Fibroblast of lung (primary cell): Measurements from ENCODE around the gene ARFIP2. TPM values are rescaled to one million over a fixed set of nuclear protein-coding genes. Genes with fewer than 3 reads are reported as not detected.

Source experiments
- DNase-seq, 2 donors: peaks; one replicate each; pipeline versions ENCODE4 v3.0.0 to v3.0.0-alpha.2; 2010; ENCODE audit warnings: low read depth in 2 of 2
- H2AFZ ChIP-seq: 2 replicates; pipeline ENCODE4 v1.5.1; 2012; ENCODE audit warnings: low read length, control low read depth, inconsistent platforms
- H3K27ac ChIP-seq: 2 replicates; pipeline ENCODE4 v1.5.1; 2011; ENCODE audit warnings: low read length, control low read depth; ENCODE audit not compliant: insufficient read depth
- H3K27me3 ChIP-seq: 2 replicates; pipeline ENCODE4 v1.5.1; 2011; ENCODE audit warnings: mild to moderate bottlenecking, low read length; ENCODE audit not compliant: control insufficient read depth, insufficient read depth
- H3K36me3 ChIP-seq: 2 replicates; pipeline ENCODE4 v1.5.1; 2011; ENCODE audit warnings: low read length; ENCODE audit not compliant: control insufficient read depth, insufficient read depth
- H3K4me1 ChIP-seq: 2 replicates; pipeline ENCODE4 v1.5.1; 2011; ENCODE audit warnings: low read length; ENCODE audit not compliant: control insufficient read depth, insufficient read depth; ENCODE audit errors: extremely low read depth
- H3K4me2 ChIP-seq: 2 replicates; pipeline ENCODE4 v1.5.1; 2011; ENCODE audit warnings: low read length, control low read depth; ENCODE audit not compliant: insufficient read depth; ENCODE audit errors: extremely low read depth
- H3K4me3 ChIP-seq, 4 experiments: fragments of 200-600 bp in 1 of 4; sonication (generic) in 1 of 4; replicated peaks in 1 of 4; 2 replicates each; pipeline ENCODE4 v1.5.1; 2011 to 2016; ENCODE audit warnings: low read length in 4 of 4, low read depth in 3 of 4, mild to moderate bottlenecking in 3 of 4, control low read depth in 2 of 4, inconsistent platforms in 1 of 4, mixed read lengths in 1 of 4; ENCODE audit not compliant: insufficient read depth in 1 of 4; ENCODE audit errors: control extremely low read depth in 1 of 4
- H3K79me2 ChIP-seq: 2 replicates; pipeline ENCODE4 v1.5.1; 2012; ENCODE audit warnings: mild to moderate bottlenecking, low read length, inconsistent platforms; ENCODE audit not compliant: control insufficient read depth, insufficient read depth
- H3K9ac ChIP-seq: 2 replicates; pipeline ENCODE4 v1.5.1; 2011; ENCODE audit warnings: mild to moderate bottlenecking, low read length, control low read depth; ENCODE audit not compliant: insufficient read depth
- H3K9me3 ChIP-seq: 2 replicates; pipeline ENCODE4 v1.5.1; 2012; ENCODE audit warnings: low read depth, low read length; ENCODE audit not compliant: control insufficient read depth, insufficient read depth
- H4K20me1 ChIP-seq: 2 replicates; pipeline ENCODE4 v1.5.1; 2011; ENCODE audit warnings: low read length; ENCODE audit not compliant: control insufficient read depth, insufficient read depth; ENCODE audit errors: extremely low read depth
- EZH2 ChIP-seq: IDR thresholded peaks from 2 replicates; pipeline ENCODE4 v1.5.1; 2012; ENCODE audit warnings: low read length, control low read depth, mild to moderate bottlenecking; ENCODE audit errors: missing control alignments
- polyA plus RNA-seq, 2 donors: library from polyadenylated mRNA; depleted of rRNA in 1 of 2; stranded (reverse) in 1 of 2; unstranded in 1 of 2; fragments of >200 nt; gene quantifications; 2 replicates each; pipeline ENCODE4 v1.2.1, GENCODE V29; 2011 to 2012; ENCODE audit warnings: missing spikeins in 1 of 2
- total RNA-seq: library from RNA; depleted of rRNA; stranded (reverse); fragments of >200 nt; gene quantifications from 2 replicates; pipeline ENCODE4 v1.2.1, GENCODE V29; 2014
- TF ChIP-seq, protein P1 (sequence below), 2 donors: IDR thresholded peaks in 1 of 2; conservative IDR thresholded peaks in 1 of 2; 1 replicate in 1 of 2; 2 replicates in 1 of 2; pipeline ENCODE4 v1.5.1; 2011 to 2012; ENCODE audit warnings: low read length in 2 of 2, control low read depth in 1 of 2, inconsistent platforms in 1 of 2, low read depth in 1 of 2, mild to moderate bottlenecking in 1 of 2

ARFIP2 gene
- total and polyA plus RNA-seq, 2 donors (not counting 1 experiment from before 2014, with no cell fraction given): 47.6 to 75.5 TPM

DNA sequence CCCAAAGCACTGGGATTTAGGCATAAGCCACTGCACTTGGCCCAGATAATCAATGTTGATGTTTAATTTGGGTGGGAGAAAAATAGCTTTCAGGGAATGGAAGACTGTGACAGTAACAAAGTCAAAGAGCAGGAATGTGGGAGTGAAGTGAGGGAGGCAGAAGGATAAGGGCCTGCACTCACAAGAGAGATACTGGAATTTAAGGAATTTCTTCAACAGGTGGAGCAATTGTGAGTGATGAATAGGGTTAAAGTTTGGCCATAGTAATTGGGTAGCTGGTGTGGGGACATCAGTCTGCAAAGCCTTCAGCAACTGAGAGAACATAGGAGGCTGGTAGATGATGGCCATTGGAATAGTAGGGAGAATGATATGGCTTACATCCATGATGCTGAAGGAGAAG lies 53.6 kb downstream of the ARFIP2 start:
- TF ChIP-seq EZH2: no peak
- TF ChIP-seq, protein P1, sequence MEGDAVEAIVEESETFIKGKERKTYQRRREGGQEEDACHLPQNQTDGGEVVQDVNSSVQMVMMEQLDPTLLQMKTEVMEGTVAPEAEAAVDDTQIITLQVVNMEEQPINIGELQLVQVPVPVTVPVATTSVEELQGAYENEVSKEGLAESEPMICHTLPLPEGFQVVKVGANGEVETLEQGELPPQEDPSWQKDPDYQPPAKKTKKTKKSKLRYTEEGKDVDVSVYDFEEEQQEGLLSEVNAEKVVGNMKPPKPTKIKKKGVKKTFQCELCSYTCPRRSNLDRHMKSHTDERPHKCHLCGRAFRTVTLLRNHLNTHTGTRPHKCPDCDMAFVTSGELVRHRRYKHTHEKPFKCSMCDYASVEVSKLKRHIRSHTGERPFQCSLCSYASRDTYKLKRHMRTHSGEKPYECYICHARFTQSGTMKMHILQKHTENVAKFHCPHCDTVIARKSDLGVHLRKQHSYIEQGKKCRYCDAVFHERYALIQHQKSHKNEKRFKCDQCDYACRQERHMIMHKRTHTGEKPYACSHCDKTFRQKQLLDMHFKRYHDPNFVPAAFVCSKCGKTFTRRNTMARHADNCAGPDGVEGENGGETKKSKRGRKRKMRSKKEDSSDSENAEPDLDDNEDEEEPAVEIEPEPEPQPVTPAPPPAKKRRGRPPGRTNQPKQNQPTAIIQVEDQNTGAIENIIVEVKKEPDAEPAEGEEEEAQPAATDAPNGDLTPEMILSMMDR (conservative IDR thresholded peaks at IDR 0.05 in 1 of 2, IDR thresholded peaks at IDR 0.05 in 1 of 2; ENCODE audit: low read depth in 1 of 2, low read length in 2 of 2): no peak
- no peaks in the 10 kb centered on the region for H3K4me1 ChIP-seq
- no peak overlapping the region for H3K9ac ChIP-seq
- H3K27me3 ChIP-seq: no peaks in the 10 kb centered on the region
- no peaks in the 10 kb centered on the region for H4K20me1 ChIP-seq
- H3K4me2 ChIP-seq: no peak overlapping the region
- no peak for DNase-seq
- H3K9me3 ChIP-seq: no peaks in the 10 kb centered on the region
- H3K27ac ChIP-seq: no peak overlapping the region
- H3K36me3 ChIP-seq: no peaks in the 10 kb centered on the region
- H3K79me2 ChIP-seq: no peaks in the 10 kb centered on the region
- no peak overlapping the region for H2AFZ ChIP-seq
- no peak overlapping the region for H3K4me3 ChIP-seq

Other genes with a start within 250 kb of the ARFIP2 start
- 6.9 and 15.4 TPM in 2 replicates for gene FHIP1B, start 246.7 kb downstream of the ARFIP2 start, total RNA-seq
- gene FHIP1B, start 246.7 kb downstream of the ARFIP2 start, polyA plus RNA-seq: 9.2 and 10.3 TPM in 2 replicates
- gene CNGA4, start 242.2 kb downstream of the ARFIP2 start, total RNA-seq: 0.17 TPM in 1 of 2 replicates, not detected in the other
- 0.06 TPM in 1 of 2 replicates, not detected in the other for gene CNGA4, start 242.2 kb downstream of the ARFIP2 start, polyA plus RNA-seq
- not detected in 2 replicates for gene CCKBR, start 221.5 kb downstream of the ARFIP2 start, total RNA-seq
- not detected in 2 replicates for gene CCKBR, start 221.5 kb downstream of the ARFIP2 start, polyA plus RNA-seq
- 87.9 and 92.5 TPM in 2 replicates for gene CAVIN3, start 160.8 kb downstream of the ARFIP2 start, total RNA-seq
- gene CAVIN3, start 160.8 kb downstream of the ARFIP2 start, polyA plus RNA-seq: 50.9 and 81.0 TPM in 2 replicates
- 33.9 and 52.2 TPM in 2 replicates for gene SMPD1, start 90.9 kb downstream of the ARFIP2 start, total RNA-seq
- 74.9 and 97.9 TPM in 2 replicates for gene SMPD1, start 90.9 kb downstream of the ARFIP2 start, polyA plus RNA-seq
- gene APBB1, start 62.2 kb downstream of the ARFIP2 start, total RNA-seq: 56.2 and 73.7 TPM in 2 replicates
- gene APBB1, start 62.2 kb downstream of the ARFIP2 start, polyA plus RNA-seq: 33.5 and 39.1 TPM in 2 replicates
- 0.26 and 0.83 TPM in 2 replicates for gene HPX, start 40.3 kb downstream of the ARFIP2 start, total RNA-seq
- 0.18 and 0.28 TPM in 2 replicates for gene HPX, start 40.3 kb downstream of the ARFIP2 start, polyA plus RNA-seq
- gene TRIM3, start 7.4 kb downstream of the ARFIP2 start, total RNA-seq: 24.1 and 29.7 TPM in 2 replicates
- gene TRIM3, start 7.4 kb downstream of the ARFIP2 start, polyA plus RNA-seq: 11.4 and 11.8 TPM in 2 replicates
- 38.5 and 47.4 TPM in 2 replicates for gene TIMM10B, start 170 bp upstream of the ARFIP2 start, total RNA-seq
- 33.6 and 40.9 TPM in 2 replicates for gene TIMM10B, start 170 bp upstream of the ARFIP2 start, polyA plus RNA-seq
- gene DNHD1, start 15.9 kb upstream of the ARFIP2 start, total RNA-seq: 7.2 and 14.7 TPM in 2 replicates
- 2.2 and 2.6 TPM in 2 replicates for gene DNHD1, start 15.9 kb upstream of the ARFIP2 start, polyA plus RNA-seq
- gene RRP8, start 122.3 kb upstream of the ARFIP2 start, total RNA-seq: 9.2 and 12.1 TPM in 2 replicates
- gene RRP8, start 122.3 kb upstream of the ARFIP2 start, polyA plus RNA-seq: 12.6 and 13.2 TPM in 2 replicates
- gene ILK, start 122.4 kb upstream of the ARFIP2 start, total RNA-seq: 136 and 176 TPM in 2 replicates
- gene ILK, start 122.4 kb upstream of the ARFIP2 start, polyA plus RNA-seq: 420 and 461 TPM in 2 replicates
- 61.9 and 77.8 TPM in 2 replicates for gene TAF10, start 130.9 kb upstream of the ARFIP2 start, total RNA-seq
- 142 and 176 TPM in 2 replicates for gene TAF10, start 130.9 kb upstream of the ARFIP2 start, polyA plus RNA-seq
- 93.7 and 127 TPM in 2 replicates for gene TPP1, start 138.1 kb upstream of the ARFIP2 start, total RNA-seq
- 136 and 195 TPM in 2 replicates for gene TPP1, start 138.1 kb upstream of the ARFIP2 start, polyA plus RNA-seq
- 11.0 and 23.9 TPM in 2 replicates for gene DCHS1, start 174.5 kb upstream of the ARFIP2 start, total RNA-seq
- 0.92 and 5.0 TPM in 2 replicates for gene DCHS1, start 174.5 kb upstream of the ARFIP2 start, polyA plus RNA-seq
- gene MRPL17, start 202.0 kb upstream of the ARFIP2 start, total RNA-seq: 44.9 and 53.2 TPM in 2 replicates
- gene MRPL17, start 202.0 kb upstream of the ARFIP2 start, polyA plus RNA-seq: 44.4 and 73.0 TPM in 2 replicates